Panc1 (cell line): ENCODE results near the gene RAI1. TPM values are rescaled to one million over a fixed set of nuclear protein-coding genes. Genes with fewer than 3 reads are reported as not detected.

Source experiments
- ATAC-seq: fragments of 200-7000 bp; cut with Tn5 transposase; 2 replicates; pipeline ENCODE4 v1.9.1; 2020; ENCODE audit warnings: mild to moderate bottlenecking, moderate library complexity
- BruUV-seq: library from RNA; stranded (reverse); fragments of 400-500 nt; replicated peaks from 2 replicates; lab custom pipeline; 2021; lab: Mats Ljungman, UMichigan
- CTCF ChIA-PET: fragments of 300-600 bp; sonication (Branson Sonifier 250); formaldehyde crosslinking; loops from one replicate; lab custom pipeline; 2022; ENCODE audit warnings: antibody characterized with exemption; lab: Charles Lee
- POLR2A ChIA-PET: fragments of 300-600 bp; sonication (Branson Sonifier 250); formaldehyde crosslinking; loops from one replicate; lab custom pipeline; 2022; ENCODE audit warnings: antibody characterized with exemption; lab: Charles Lee
- DNase-seq: peaks from one replicate; pipeline ENCODE4 v3.0.0-alpha.2; 2010; ENCODE audit warnings: low read depth, low spot score
- H3K27ac ChIP-seq: 2 replicates; pipeline ENCODE4 v1.5.1; 2011; ENCODE audit warnings: mild to moderate bottlenecking, low read length, inconsistent platforms
- H3K27me3 ChIP-seq: fragments of 200-500 bp; sonication (Bioruptor generic); 2 replicates; pipeline ENCODE4 v1.6.0; 2014; ENCODE audit warnings: low read length, inconsistent platforms; ENCODE audit not compliant: control insufficient read depth, insufficient read depth
- H3K36me3 ChIP-seq: fragments of 200-500 bp; sonication (Bioruptor generic); 2 replicates; pipeline ENCODE4 v1.5.1; 2014; ENCODE audit warnings: inconsistent platforms, mild to moderate bottlenecking, low read length, moderate library complexity; ENCODE audit not compliant: control insufficient read depth, insufficient read depth
- H3K4me1 ChIP-seq: 2 replicates; pipeline ENCODE4 v1.5.1; 2011; ENCODE audit warnings: inconsistent platforms, mild to moderate bottlenecking, low read length, moderate library complexity; ENCODE audit not compliant: control insufficient read depth, insufficient read depth
- H3K4me3 ChIP-seq, 2 experiments: 2 replicates each; pipeline ENCODE4 v1.5.1; 2011 to 2012; ENCODE audit warnings: low read depth in 2 of 2, low read length in 2 of 2, mild to moderate bottlenecking in 2 of 2, inconsistent platforms in 1 of 2, moderate library complexity in 1 of 2
- H3K9me3 ChIP-seq: fragments of 200-500 bp; sonication (Bioruptor generic); 2 replicates; pipeline ENCODE4 v1.5.1; 2014; ENCODE audit warnings: low read depth, mild to moderate bottlenecking, inconsistent platforms, low read length, moderate library complexity; ENCODE audit not compliant: control insufficient read depth, insufficient read depth
- CTCF ChIP-seq: fragments of 450-650 bp; IDR thresholded peaks from 2 replicates; pipeline ENCODE4 v1.5.1; 2017; ENCODE audit warnings: mild to moderate bottlenecking
- POLR2AphosphoS5 ChIP-seq: IDR thresholded peaks from 2 replicates; pipeline ENCODE4 v1.6.1; 2012; ENCODE audit warnings: mild to moderate bottlenecking, low read depth, low read length, moderate library complexity
- REST ChIP-seq, 2 experiments: IDR thresholded peaks; 2 replicates each; pipeline ENCODE4 v1.6.1; 2011 to 2012; ENCODE audit warnings: low read depth in 2 of 2, control low read depth in 1 of 2, low read length in 1 of 2, mild to moderate bottlenecking in 1 of 2, moderate library complexity in 1 of 2; ENCODE audit not compliant: insufficient read depth in 1 of 2
- SIN3A ChIP-seq: IDR thresholded peaks from 2 replicates; pipeline ENCODE4 v1.6.1; 2012; ENCODE audit warnings: low read depth, mild to moderate bottlenecking, low read length, moderate library complexity, borderline replicate concordance; ENCODE audit not compliant: insufficient read depth
- TCF7L2 ChIP-seq: IDR thresholded peaks from 2 replicates; pipeline ENCODE4 v1.6.1; 2011; ENCODE audit warnings: mild to moderate bottlenecking, low read depth, low read length, inconsistent platforms
- in situ Hi-C: cut with HindIII; loops from 2 replicates; pipeline ENCODE4 v1.10.0; 2016; ENCODE audit warnings: low sequenced_read_pairs, low pct_unique_long_range_greater_than_20kb
- intact Hi-C: fragments of 100-400 bp; cut with micrococcal nuclease; formaldehyde crosslinking; loops from one replicate; pipeline ENCODE4 v1.10.0; 2022; ENCODE audit not compliant: unreplicated experiment
- total RNA-seq: library from RNA; stranded (reverse); gene quantifications from one replicate; pipeline ENCODE4 v1.2.1, GENCODE V29; 2021; ENCODE audit not compliant: unreplicated experiment

The RAI1 gene
- total RNA-seq, 1 experiment from 2014 or later: 51.0 TPM

DNA sequence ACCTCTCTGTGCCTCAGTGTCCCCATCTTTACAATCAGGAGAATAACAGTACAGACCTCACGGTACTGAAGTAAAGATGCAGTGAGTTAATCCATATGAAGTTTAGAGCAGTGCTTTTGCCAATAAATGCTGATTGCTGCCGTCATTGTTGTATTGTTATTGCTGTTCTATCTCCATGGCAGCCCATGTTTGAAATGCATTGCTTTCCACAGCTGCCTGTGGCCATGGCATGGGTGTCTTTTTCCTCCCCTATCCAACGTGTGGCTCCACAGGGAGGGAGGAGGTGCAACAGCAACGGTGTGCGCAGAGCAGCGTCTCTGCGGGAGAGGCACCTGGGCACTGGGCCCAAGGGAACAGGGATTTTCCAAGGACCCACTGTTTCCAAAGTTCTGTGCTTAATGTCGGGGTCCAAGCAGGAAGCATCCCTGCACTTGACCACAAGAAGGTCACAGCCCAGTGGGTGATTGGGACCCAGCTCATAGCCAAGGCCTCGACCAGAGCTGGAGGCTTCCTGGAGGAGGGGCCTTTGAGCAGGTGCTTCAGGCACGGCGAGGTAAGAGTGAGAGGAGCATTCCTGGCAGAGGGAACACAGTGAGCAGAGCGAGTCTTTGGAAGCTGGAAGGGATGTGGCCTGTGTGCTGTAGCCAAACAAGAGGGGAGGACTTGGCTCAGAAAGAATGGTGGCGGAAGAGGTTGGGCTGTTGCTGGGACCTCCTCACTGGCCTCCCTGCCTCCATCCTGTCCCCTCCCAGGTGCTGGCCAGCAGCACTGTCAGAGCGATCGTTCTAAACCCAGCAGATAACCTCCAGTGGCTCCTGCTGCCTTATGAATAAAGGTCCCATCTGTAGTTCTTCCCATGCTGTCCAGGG, 3.9 kb downstream of the RAI1 start:
- ATAC-seq (peak; percentile 1; the same call in 1 of the 2 replicates), DNase-seq (no peak)
- H3K27ac ChIP-seq: peak overlapping the region; percentile 92
- intact Hi-C loops (loop anchor here (10.0 kb wide), 1 partner anchor 100 kb away; no protein-coding TSS in a partner anchor), in situ Hi-C loops (no loop called here)
- H3K4me1 ChIP-seq: peaks cover 63% of the 10 kb centered on the region
- H3K27me3 ChIP-seq: no peaks in the 10 kb centered on the region
- BruUV-seq: TSS peak; percentile 26
- ChIA-PET POLR2A (interaction anchor here (1.6 kb wide), 1 partner anchor 9 kb away, joined by 5 read pairs; no protein-coding TSS in a partner anchor), CTCF (no interaction called here)
- peak overlapping the region in 1 of 2 experiments; percentile 31; a peak in 2 of 4 replicates for H3K4me3 ChIP-seq
- no peaks in the 10 kb centered on the region; the same call in none of the 2 replicates for H3K36me3 ChIP-seq
- no peaks in the 10 kb centered on the region for H3K9me3 ChIP-seq
- TF ChIP-seq POLR2AphosphoS5: no peak
- TF ChIP-seq TCF7L2: no peak
- TF ChIP-seq SIN3A: no peak
- TF ChIP-seq CTCF: no peak
- no peak for TF ChIP-seq REST (IDR thresholded peaks at IDR 0.05; ENCODE audit: insufficient read depth in 1 of 2, low read depth in 2 of 2, low read length in 1 of 2)

GRCh38 chr17:17685775-17686291, 4.6 kb downstream of the RAI1 start:
- Histone ChIP-seq H3K27me3 (no peaks in the 10 kb centered on the region), H3K27ac (peak overlapping the region; percentile 92), H3K9me3 (no peaks in the 10 kb centered on the region), H3K4me1 (peaks cover 65% of the 10 kb centered on the region), H3K36me3 (no peaks in the 10 kb centered on the region; the same call in none of the 2 replicates), H3K4me3 (peak overlapping the region in 1 of 2 experiments; percentile 31; a peak in 2 of 4 replicates)
- in situ Hi-C loops: no loop called here
- TF ChIP-seq CTCF: no peak
- TF ChIP-seq REST (IDR thresholded peaks at IDR 0.05; ENCODE audit: insufficient read depth in 1 of 2, low read depth in 2 of 2, low read length in 1 of 2): no peak
- peak; percentile 38; the same call in 1 of the 2 replicates for TF ChIP-seq TCF7L2
- no peak for TF ChIP-seq POLR2AphosphoS5
- no peak for TF ChIP-seq SIN3A
- DNase-seq (no peak), ATAC-seq (peak; percentile 10)
- no TSS peak for BruUV-seq
- intact Hi-C loops: loop anchor here (10.0 kb wide), 1 partner anchor 99 kb away; no protein-coding TSS in a partner anchor
- CTCF ChIA-PET: no interaction called here
- POLR2A ChIA-PET: interaction anchor here (1.6 kb wide), 1 partner anchor 8 kb away, joined by 5 read pairs; no protein-coding TSS in a partner anchor
